ENCODE measurements around the gene HDAC4. TPM values are rescaled to one million over a fixed set of nuclear protein-coding genes. Genes with fewer than 3 reads are reported as not detected.

Gene HDAC4
- total RNA-seq, 1 donor from 2014 or later, result 33.9 TPM

DNA sequence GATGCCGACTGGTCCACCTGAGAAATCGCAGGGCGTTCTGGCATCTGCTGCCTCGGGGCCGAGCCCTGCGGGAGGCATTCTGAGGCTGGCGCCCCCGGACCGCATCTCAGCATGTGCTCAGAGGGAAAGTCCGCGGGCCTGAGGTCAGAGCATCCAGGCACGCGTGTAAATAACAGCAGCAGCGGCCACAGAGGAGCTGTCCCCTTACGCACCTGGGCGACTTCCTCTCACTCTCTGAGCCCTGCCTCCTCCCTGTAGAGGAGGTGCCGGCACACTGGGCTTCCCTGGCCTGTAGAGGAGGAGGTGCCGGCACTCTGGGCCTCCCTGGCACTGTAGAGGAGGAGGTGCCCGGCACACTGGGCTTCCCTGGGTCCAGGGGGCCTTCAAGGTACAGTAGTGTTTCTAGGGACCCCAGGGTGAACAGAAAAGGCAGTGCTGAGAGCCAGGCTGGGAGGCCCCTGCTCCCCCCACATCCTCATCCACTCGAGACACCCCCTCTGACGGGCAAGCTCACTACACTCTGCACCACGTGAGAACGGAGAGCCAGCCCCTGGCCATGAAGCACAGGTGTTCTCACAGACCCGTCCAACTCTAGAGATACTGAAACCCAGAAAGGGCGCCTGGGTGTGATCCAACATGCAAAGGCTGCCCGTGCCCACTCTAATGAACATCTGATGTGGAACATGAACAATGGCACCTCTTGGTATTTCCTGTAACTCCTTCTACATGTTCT lies 263.5 kb downstream of the HDAC4 start:
- peak; percentile 8 for ATAC-seq

DNA sequence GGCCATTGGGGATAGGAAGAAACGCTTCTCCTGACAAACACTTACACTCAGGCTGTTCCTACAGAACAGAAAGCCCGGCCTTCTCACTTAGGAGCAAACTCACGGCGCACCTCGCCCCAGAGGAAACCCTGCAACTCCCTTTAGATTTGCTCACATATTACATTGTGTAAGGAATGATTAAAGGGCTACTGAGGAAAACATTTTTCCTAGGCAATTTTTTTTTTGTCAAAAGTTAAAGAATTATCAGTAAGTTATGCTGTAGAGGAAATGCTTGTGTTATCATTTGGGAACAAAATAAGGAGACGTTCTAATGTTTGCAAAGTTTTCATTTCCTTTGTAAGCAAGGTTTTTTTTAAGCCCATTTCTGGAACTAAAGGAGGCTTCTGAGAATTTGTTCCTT lies 264.1 kb downstream of the HDAC4 start:
- no peak for ATAC-seq

DNA sequence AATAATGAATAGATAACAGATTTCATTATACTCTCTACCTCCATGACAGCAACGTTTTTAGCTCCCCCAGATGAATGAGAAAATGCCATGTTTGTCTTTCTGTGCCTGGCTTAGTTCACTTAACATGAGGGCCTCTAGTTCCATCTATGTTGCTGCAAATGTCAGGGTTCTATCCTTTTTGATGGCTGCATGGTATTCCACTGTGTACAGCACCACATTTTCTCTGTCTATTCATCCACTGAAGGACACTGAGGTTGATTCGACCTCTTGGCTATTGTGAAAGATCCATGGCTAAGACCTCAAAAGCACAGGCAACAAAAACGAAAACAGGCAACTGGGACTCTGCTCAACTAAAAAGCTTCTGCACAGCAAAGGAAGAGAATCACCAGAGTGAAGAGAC lies 264.6 kb downstream of the HDAC4 start:
- ATAC-seq, result no peak

DNA sequence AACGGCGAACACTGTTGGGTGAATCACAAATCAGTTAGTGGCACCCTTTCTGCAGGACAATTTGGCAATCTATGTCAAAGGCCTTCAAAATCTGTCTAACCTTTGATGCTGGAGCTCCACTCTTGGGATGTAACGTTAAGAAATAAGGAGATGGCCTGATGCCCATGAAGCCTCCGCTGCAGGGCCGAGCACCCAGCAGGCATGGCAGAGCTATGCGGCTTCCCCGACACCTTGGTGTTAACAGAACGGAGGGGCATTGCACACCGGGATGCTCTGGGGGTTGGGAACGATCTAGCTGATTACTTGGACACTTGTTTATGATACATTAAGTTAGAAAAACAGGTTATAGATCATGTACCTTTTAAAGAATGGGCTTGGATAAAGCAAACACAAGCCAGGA lies 265.3 kb downstream of the HDAC4 start:
- no peak for ATAC-seq

DNA sequence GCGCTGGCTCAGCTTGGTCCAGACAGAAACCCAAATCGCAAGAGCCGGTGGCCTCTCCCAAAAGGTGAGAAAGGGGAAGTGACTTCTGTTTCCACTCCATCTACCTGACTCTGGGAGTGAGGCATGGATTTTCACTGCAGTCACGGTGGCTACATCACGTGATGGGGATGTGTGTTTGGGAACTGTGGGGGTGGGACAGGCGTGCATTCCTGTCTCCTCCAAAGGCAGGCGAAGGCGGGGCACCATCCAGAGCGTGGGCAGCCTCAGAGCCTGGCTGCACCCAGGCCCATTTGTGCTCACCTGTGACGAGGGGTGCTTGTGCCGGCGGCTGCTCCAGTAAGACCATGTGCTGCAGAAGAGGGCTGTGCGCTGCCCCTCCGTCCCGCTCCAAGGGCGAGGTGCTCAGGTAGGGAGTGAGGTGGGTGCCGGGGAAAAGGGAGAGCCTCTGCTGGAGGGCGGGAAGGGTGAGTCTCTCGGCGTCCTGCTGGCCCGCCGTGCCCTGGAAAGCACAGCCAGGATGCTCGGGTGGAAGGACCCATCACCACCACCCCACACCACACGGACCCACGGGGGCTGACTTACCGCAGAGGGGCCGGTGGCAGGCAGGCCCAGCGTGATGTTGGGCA lies 266.8 kb downstream of the HDAC4 start:
- no peak for ATAC-seq

DNA sequence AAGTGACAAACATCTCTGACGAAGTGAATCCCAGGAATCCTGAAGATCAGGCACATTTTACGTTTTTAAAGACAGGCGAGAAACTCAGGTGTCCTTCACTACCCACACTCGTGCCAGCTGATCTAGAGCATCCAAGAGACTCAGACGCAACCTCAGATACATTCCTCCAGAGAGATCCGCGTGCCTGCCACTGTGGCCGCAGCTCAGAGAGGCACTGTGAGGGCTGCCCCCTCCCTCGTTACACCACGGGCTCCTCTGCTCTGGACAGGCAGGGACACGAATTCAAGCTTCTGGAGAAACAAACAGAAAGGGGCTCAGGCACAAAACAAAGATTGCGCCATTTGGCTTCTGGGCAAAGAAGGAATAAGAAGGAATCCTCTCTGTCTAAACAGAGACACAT lies 268.0 kb downstream of the HDAC4 start:
- ATAC-seq, result no peak

DNA sequence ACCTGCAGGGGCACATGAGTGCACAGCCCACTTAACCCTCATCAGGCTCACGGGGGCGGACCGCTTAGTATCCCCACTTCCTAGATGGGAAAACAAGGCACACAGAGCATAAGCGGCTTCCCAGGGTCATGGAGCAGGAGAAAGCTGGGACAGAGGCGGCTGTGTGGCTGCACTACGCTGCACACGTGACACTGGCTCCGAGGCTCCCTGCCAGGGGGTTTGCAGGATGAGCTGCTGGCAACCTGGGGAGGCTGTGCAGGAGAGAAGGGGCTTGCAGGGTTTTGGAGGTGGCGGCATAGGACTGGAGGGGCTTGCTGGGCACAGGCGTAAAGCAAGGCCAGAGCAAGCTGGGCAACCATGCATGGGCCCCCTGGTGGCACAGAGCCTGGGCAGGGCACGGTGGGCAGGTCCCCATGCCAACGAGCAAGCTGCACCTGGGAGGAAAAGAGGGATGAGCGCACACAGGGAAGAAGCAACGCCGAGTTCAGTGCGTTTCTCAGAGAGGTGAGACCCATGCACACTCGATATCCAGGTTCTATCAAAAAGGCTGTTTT lies 268.6 kb downstream of the HDAC4 start:
- no peak for ATAC-seq

DNA sequence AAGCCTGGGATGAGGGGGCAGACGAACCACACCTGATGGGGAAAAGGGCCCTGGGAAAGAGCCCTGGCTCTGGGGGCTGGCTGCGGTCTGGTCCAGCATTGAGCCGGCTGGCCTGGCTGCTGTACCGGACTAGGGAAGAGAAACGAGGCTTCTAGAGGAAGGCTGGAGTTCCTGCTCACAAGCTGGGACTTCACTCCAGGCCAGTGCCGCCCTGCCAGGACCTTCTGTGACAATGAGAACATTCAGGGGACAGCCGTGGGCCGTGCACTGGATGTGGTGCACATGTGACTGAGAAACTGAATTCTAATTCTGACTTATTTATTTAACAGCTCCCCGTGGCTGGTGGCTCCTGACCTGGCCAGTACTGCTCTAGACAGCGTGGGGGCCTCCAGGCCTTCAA lies 269.3 kb downstream of the HDAC4 start:
- no peak for ATAC-seq

DNA sequence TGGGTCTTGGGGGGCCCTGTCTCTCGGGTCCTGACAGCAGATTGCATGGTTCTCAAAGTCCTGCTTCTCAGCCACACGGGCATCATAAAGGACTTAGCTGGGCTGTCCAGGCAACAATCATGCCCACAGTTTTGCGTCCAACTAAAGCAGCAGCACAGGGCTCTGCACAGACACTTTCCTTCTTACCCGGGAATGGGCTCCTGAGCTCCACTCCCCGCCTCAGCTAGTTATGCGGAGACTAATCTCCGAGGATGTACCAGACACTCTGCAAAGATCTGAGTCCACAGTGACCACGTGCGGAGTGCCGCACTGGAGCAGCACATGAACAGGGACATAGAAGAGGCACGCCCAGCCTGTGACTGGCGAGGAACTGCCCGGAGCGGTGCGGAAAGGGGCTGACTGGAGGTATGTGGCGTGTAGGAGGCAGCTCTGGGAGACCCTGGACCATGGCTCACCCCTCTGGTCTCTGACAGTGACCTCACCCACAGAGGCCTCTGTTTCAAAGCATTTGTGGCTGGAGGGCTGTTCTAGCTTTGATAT lies 270.0 kb downstream of the HDAC4 start:
- no peak for ATAC-seq

DNA sequence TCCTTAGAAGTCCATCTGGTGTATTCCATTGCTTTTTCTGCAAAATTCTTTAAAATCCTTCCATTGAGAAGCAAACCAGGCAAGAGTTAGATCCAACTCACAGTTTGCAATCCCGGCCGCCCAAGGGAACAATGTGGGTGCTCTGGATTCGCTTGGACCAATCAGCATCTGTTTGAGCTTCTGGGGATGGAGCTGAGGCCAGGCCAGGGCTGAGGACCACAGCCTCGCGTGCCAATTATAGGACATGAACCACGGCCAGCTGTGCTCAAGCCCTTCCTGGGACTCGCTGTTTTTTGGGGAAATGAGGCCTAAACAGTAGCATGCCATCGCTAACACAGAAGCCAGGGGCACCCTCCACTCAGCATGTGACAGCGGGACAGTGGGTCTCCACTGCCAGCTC lies 270.8 kb downstream of the HDAC4 start:
- no peak for ATAC-seq

DNA sequence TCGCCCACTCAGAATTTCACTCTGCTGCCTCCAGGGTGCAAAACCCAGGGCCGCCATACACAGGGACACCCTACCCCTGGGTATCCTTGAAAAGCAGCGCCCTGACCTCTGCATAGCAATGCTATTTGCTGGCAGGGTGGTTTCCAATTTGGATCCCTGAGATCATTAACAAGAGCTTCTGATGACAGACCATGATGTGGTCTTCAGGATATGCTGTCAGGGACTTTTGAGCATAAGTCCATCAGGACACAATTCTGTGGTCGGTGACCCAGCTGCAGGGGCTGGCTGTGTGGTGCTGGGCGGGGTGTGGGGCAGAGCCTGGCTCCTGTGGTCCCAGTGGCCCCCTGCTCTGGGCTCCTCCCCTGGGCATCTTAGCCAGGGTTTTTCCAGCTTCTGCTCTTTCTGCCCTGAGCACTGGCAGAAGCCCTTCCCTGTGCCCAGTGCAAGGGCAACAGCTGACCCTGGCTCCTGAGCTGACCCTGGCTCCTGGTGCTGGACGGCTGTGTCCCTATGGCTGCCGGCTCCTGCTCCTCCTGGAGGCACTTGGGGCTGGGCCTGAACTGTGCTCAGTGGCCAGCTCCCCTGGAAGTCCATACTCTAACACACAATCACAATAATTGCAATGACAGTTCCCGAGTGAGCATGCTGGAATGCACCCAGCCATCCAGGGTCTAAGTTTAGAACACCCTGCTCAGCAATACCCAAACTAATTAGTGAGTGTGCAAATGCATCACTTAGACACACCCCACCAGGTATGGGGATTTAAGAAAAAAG lies 271.5 kb downstream of the HDAC4 start:
- ATAC-seq, result no peak

DNA sequence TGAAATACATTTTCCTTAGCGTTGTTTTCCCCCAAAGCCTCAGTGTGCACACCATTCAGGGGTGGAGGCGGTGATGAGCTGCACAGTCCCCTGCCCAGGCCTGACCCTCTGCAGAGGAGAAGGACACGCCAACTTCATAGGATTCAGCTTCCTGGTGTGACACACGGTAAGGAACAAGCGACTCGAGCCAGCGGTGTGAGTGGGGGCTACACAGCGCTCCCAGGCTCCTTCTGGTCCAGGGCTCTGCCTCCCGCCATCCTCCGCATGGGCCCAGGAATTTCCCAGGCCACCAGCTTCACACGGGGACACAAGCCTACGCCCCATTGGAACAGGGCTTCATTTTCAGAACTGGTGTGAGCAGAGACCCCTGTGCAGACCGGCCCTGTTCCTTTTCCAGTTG lies 272.1 kb downstream of the HDAC4 start:
- no peak for ATAC-seq

DNA sequence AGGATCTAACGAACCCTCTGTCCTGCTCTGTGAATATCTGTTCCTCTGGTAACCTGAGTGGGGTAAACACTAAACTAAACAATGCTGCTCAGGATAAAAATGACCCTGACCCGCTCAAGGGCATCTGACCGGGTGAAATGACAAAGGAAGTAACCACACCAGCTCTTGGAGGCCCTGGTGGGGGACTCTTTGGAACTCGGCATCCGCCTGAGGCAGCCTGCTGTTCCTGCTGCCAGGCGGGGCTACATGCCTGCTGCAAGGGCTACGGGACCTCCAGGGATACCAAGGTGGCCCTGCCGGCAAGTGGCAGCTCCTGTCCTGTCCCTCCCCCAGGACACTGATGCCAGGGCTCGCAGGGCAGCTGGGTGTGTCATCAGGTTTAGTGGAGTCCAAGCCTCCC lies 273.3 kb downstream of the HDAC4 start:
- no peak for ATAC-seq

DNA sequence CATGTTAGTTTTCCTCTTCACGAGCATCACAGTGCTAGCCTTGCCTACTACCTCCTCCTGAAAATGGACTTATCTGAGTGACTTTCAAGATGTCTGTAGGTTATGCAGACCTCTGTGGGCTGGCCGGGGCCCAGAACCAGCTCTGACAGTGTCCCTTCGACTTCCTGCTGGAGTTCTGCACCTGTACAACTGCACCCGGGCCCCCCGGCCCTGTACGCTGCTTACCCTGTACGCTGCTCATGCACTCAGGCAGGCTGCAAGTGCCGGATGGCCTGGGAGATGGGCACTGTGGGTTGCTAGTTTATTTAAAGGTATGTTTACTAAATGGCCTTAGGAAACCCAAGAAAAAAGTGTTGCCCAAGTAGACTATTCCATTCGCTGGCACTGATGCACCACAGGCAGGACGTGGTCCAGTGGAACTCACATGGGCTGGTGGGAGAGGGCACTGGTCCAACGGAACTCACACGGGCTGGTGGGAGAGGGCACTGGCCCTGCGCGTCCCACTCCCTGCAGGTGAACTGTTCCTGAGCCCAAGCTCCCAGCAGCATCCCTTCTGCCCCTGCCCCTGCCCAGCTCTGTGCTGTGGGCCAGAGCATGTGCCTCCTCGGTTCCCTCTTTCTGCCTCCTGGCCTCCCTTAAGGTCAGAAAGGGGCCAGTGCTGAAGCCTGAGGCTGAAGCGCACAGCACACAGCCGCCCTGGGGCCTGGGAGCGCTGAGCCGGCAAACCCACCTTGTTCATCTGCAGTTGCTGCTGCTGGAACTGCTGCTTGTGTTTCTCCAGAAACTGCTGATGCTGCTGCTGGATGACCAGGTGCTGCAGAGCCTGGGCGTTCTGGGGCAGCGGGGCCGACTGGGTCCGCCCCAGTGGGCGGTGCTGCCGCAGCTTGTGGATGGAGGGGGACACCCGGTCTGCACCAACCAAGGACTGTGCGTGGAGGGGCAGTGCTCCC lies 274.8 kb downstream of the HDAC4 start:
- ATAC-seq, result no peak

DNA sequence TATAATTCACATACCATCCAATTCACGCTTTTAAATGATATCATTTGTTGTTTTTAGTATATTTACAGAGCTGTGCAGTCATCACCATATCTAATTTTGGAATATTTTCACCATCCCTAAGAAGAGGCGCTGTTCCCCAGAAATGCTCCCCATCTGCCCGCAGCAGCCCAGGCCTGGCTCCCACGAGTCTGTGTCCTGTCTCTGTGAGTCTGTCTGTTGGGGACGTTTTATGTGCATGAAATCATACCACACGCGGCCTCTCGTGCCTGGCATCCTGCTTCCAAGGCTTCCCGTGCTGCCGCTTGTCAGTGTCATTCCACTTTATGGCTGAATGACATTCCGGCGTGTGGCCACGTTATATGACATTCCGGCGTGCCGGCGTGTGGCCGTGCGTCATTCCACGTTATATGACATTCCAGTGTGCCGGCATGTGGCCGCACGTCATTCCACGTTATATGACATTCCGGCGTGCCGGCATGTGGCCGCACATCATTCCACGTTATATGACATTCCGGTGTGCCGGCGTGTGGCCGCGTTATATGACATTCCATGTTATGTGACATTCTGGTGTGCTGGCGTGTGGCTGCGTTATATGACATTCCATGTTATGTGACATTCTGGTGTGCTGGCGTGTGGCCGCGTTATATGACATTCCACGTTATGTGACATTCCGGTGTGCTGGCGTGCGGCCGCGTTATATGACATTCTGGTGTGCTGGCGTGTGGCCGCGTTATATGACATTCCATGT lies 276.5 kb downstream of the HDAC4 start:
- no peak for ATAC-seq

DNA sequence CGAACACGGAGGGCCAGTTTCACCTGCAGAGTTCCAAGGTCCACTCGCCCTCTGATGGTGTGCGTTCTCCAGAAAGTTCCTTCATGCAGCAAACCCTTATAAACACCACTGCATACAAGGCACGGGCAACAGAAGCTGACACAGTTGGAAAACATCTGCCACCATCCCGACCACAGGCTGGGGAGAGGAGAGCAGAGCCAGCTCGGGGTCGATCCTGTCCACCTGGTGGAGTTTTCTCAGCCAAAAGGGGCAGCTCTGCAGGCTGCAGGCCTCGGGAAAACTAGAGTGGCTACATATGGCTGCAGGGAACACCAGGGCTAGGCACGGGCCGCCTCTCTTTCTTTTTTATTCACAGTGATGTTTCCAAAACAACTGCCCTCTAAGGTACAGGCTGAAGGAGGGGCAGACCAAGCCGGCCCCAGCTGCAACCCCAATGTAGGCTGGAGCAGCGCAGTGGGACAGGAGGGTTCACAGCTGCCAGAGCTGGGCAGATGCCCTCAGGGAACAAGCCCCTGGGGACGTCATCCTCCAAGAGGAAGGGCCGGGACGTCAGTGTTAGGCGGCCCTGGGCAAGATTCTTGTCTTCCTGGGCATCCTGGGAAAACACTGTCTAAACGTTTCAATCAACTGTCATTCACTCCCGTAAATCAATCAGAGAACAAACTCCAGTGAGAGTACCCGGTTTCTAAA lies 278.3 kb downstream of the HDAC4 start:
- no peak for ATAC-seq

DNA sequence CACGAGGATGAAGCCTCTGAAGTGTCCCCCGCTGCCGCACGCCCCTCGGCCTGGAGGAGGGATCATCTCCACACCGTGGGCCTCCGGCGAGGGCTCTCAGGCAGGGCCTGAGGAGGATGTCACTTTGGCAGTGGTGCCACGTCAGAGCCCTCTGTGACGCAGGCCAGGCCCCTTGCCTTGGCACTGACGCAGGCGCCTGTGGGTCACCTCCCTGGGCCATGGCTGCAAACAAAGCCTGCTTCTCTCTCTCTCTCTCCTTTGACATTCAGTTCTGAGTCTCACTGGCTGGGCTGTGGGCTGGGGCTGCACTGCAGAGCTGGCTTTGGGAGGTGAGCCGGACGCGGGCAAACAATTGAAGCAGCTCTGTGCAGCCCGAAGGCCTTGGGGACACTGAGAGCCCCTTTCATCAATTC lies 279.2 kb downstream of the HDAC4 start:
- ATAC-seq, result no peak

DNA sequence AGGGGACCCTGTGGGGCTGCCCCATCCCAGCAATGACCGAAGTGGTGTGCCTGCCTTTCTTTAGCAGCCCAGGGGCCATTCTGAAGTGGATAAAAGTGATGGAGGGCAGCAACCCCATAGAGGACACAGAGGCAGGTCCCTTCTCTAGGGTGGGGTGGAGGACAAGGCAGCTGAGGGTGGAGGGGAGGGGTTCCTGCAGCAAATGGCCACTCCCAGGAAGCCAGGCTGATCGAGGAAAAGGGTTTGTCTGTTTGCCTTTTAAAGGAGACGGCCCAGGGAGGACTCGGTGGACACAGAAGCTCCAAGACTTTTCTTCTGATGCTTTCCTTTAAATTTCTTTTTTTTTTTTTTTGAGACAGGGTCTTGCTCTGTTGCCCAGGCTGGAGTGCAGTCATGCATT lies 280.2 kb downstream of the HDAC4 start:
- no peak for ATAC-seq

DNA sequence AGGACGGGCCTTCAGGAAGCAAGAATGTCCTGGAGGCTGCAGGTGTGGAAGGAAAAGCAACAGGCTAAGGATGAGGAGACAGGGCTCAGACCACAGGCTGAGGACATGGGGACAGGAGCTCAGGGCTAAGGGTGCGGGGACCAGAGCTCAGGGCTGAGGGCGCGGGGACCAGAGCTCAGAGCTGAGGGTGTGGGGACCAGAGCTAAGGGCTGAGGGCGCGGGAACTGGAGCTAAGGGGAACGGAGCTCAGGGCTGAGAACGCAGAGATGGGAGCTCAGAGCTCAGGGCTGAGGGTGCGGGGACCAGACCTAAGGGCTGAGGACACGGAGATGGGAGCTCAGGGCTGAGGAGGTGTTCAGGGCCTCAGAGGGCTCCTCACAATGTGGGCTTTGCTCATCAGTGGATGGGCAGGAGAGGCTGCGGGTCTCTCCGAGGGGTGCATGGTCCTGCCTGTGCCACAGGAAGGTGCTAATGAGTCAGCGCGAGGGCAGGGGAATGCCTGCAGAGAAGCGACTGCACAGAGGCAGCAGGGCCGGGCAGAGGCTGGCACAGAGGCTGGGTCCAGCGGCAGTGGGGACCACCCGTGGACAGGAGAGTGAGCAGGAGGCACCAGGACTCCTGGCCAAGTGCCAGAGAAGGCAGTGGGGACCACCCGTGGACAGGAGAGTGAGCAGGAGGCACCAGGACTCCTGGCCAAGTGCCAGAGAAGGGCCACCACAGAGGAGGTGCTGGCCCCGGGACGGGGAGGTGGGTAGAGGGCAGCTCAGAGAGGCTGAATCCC lies 281.3 kb downstream of the HDAC4 start:
- ATAC-seq, result no peak

DNA sequence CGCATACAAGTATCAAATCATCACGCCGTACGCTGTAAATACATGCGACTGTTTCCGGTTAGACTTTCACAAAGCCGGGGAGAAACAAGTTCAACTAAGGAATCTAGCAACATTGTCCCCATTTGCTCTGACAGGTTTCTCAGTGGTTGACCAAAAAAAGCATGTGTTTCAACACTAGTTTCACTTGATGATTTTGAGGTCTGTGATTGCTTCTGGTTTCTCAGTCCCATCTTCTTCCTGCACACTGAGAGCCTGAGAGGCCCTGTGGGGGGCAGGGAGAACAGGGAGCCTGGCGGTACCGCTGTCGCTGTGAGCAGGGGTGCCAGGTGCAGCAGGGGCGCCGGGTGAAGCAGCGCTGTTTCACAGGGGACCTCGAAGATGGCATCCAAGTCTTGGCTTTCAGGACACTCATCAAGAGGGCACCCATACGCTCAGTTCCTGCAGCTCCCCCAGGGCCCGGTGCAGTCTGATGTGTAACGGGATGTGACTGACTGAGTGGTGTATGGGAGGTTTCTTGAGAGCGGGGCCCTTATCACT lies 282.1 kb downstream of the HDAC4 start:
- ATAC-seq, result no peak
